ENCODE results near the gene CEBPE.
A peak's percentile ranks its signal among the peaks of the same experiment; 100 is the strongest.

Gene CEBPE

GRCh38 chr14:23101213-23101970 is 17.7 kb downstream of the CEBPE start:
- no peak for DNase-seq (ENCODE audit: low read depth)
- H3K4me3 ChIP-seq (ENCODE audit: low read length) = no peak overlapping the region
- TF ChIP-seq, protein P1, sequence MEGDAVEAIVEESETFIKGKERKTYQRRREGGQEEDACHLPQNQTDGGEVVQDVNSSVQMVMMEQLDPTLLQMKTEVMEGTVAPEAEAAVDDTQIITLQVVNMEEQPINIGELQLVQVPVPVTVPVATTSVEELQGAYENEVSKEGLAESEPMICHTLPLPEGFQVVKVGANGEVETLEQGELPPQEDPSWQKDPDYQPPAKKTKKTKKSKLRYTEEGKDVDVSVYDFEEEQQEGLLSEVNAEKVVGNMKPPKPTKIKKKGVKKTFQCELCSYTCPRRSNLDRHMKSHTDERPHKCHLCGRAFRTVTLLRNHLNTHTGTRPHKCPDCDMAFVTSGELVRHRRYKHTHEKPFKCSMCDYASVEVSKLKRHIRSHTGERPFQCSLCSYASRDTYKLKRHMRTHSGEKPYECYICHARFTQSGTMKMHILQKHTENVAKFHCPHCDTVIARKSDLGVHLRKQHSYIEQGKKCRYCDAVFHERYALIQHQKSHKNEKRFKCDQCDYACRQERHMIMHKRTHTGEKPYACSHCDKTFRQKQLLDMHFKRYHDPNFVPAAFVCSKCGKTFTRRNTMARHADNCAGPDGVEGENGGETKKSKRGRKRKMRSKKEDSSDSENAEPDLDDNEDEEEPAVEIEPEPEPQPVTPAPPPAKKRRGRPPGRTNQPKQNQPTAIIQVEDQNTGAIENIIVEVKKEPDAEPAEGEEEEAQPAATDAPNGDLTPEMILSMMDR (IDR thresholded peaks at IDR 0.05; ENCODE audit: insufficient read depth, low read depth, low read length, missing control alignments) = no peak

- TF ChIP-seq, protein P1 (IDR thresholded peaks at IDR 0.05; ENCODE audit: insufficient read depth, low read depth, low read length, missing control alignments) = peak; percentile 18
- DNase-seq (ENCODE audit: low read depth) = no peak
- no peak overlapping the region for H3K4me3 ChIP-seq (ENCODE audit: low read length)
Observed at GRCh38 chr14:23099212-23099861, 19.7 kb downstream of the CEBPE start.

DNA sequence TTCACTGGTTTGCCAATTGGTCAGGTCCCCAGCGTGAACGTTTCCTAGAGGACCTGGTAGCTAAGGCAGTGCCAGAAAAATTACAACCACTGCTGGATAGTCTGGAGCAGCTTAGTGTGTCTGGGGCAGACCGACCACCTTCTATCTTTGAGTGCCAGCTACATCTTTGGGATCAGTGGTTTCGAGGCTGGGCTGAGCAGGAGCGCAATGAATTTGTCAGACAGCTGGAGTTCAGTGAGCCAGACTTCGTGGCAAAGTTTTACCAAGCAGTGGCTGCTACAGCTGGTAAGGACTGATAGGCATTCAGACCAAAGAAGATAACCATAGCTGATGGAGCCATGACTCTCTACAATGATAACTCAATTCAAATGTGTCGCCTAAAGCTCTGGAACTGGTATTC is 21.3 kb downstream of the CEBPE start:
- TF ChIP-seq, protein P1 (IDR thresholded peaks at IDR 0.05; ENCODE audit: insufficient read depth, low read depth, low read length, missing control alignments) = no peak
- no peak for DNase-seq (ENCODE audit: low read depth)
- H3K4me3 ChIP-seq (ENCODE audit: low read length) = no peak overlapping the region

DNA sequence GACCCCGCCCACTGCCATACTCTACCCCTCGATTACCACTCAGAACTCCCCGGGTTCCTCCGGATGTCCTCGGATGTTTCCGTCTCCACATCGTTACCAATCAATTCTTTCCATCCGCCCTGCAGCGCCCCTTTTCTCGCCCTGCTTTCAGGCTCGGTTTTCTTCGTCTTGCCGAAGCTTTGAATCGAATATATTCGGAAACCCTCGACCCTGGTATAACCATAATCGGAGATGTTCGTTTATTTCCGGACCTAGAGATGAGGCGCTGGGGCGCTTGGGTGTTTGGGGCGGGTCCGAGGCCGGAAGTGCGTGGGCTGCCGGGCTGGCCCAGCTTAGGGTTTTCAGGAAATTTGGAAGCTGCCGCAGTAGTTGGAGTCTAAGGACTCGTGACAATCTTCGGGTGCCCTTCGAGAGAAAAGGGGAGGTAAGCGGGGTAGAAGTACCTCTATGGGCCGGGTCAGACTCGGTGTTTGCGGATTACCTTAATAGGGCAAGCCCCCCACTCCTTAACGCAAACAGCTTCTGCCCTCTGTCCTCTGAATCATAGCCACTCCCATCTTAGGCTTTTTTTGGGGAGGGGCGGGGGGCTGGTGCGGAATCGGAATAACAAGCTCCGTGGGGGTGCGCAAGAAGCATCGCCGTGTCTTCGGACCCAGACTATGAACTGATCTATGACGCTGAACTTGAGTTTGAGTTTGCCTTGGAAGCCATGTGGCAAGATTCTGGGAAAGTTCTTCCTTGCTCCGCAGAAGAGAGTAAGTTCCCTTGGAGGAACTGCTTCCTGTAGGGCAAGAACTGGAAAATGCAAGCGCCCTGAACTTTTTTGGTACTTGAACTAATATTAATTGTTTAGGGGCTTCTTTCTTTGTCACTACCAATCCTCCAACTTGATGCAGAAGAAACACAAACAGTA is 23.6 kb downstream of the CEBPE start, which contains the start of gene C14orf119:
C14orf119 (plus strand) TSS at position 310 of the 913 bp plus-strand sequence. CDS start 2,154 bp downstream, outside the sequence.
- TF ChIP-seq, protein P1 (IDR thresholded peaks at IDR 0.05; ENCODE audit: insufficient read depth, low read depth, low read length, missing control alignments) = no peak
- DNase-seq (ENCODE audit: low read depth) = peak; percentile 99
- peak within 1 kb of the TSS; percentile 93 for H3K4me3 ChIP-seq (ENCODE audit: low read length)

- peak within 1 kb of the TSS; percentile 93 for H3K4me3 ChIP-seq (ENCODE audit: low read length)
- peak; percentile 79 for DNase-seq (ENCODE audit: low read depth)
- TF ChIP-seq, protein P1 (IDR thresholded peaks at IDR 0.05; ENCODE audit: insufficient read depth, low read depth, low read length, missing control alignments) = no peak
Observed at GRCh38 chr14:23094666-23095195, 24.3 kb downstream of the CEBPE start, which contains the start of gene ACIN1. Gene ACIN1, minus strand, starts transcription at chr14:23095136. Its CDS starts 24 bp downstream, at chr14:23095112.

DNA sequence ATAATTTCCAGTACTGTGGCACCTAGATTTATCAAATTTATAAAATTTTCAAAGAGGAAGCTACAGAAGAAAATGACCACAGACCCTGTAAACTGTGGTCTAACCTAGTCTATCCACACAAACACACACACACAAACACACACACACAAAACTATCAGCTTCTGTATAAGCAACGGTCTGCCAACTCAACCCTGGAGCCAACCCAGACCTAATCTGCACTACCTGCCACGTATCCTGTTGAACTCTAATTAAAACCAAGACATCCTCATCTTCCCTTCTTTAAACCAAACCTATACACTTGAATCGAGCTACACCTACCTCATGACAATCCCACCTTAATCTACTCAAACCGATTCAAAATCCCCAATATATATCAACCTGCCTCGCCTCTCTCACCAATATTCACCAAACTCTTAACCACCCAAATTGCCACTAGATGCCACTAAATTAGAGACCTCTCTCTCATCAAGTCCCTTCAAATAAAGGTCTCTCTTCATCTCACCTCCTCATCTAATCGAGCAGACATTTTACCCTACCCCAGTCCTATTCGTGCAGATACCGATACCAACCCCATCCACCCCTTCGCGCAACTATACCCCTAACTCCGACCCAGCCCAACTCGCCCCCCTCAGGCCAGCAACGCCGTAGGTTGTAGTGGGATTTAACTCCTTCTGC is 24.9 kb downstream of the CEBPE start:
- DNase-seq (ENCODE audit: low read depth) = no peak
- TF ChIP-seq, protein P1 (IDR thresholded peaks at IDR 0.05; ENCODE audit: insufficient read depth, low read depth, low read length, missing control alignments) = no peak
- H3K4me3 ChIP-seq (ENCODE audit: low read length) = peak overlapping the region; percentile 93

All from epithelial cell of esophagus (primary cell).